ENCODE data around the gene ZBTB43.

ZBTB43 gene

DNA sequence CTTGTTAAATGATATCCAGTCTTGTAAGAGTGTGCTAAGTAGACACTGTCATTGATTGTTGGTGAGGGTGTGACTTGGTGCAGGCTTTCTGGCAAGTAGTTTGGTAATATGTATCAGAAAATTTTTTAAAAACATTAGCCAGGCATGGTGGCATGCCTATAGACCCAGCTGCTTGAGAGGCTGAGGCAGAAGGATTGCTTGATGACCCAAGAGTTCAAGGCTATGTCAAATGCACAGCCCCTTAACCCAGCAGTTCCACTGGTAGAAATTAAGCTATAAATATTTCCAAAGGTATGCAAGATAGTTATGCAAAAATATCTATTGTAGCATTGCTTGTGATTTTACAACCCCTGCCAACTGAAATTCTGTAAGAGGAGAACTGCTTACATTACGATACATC, 24.2 kb downstream of the ZBTB43 start:
- DNase-seq (ENCODE audit: low read depth), result no peak

DNA sequence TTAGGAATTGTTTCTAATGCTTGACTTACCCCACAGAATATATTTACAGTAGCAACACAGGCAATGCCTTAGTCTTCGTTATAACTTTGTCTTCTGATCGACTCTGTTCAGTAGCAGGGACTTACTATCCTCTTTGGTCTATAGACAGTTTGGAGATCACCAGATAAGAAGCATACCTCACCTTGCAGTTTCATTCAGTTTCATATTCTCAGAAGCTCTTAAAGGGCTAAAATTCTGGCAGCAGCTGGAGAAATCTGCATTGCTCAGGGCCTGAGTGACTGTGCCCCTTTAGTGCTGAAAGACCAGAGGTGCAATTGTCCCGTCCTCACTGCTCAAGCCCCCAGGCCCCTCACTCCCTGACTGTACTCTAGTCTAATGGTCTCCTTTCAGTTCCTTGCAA, 26.0 kb downstream of the ZBTB43 start:
- no peak for DNase-seq (ENCODE audit: low read depth)

DNA sequence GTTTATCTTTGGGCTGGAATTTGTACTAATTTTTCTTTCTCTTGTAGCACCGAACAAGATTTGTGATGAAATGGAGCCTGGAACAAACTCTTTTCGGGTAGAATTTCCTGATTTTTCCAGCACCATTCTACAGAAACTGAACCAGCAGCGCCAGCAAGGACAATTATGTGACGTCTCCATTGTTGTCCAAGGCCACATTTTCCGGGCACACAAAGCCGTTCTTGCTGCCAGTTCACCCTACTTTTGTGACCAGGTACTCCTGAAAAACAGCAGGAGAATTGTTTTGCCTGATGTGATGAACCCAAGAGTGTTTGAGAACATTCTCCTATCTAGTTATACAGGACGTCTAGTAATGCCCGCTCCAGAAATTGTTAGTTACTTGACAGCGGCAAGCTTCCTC, 27.6 kb downstream of the ZBTB43 start:
- no peak for DNase-seq (ENCODE audit: low read depth)

GRCh38 chr9:126833020-126833419, 28.2 kb downstream of the ZBTB43 start:
- no peak for DNase-seq (ENCODE audit: low read depth)

- no peak for DNase-seq (ENCODE audit: low read depth)
Observed at GRCh38 chr9:126833710-126834345, 29.0 kb downstream of the ZBTB43 start.

- no peak for DNase-seq (ENCODE audit: low read depth)
Observed at GRCh38 chr9:126834672-126835071, 29.8 kb downstream of the ZBTB43 start.

DNA sequence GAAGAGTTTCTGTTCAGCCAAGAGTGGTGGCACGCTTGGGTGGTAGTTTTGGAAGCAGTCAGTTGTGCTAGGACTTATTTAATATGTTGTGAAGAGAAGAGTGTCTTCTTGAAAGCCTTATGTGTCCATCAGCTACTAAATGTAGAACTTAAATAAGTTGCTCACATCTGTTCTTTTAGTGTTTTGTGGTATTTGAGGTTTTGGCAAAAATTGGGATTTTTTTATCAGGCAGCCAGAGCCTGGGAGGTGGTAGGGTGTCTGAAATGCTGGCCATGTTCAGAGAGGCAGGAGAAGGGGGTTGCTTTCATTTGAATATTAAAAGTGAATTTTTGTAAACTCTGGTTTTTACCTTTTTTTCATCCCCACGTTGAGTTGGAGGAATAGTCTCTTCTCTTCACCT, 31.4 kb downstream of the ZBTB43 start:
- no peak for DNase-seq (ENCODE audit: low read depth)

DNA sequence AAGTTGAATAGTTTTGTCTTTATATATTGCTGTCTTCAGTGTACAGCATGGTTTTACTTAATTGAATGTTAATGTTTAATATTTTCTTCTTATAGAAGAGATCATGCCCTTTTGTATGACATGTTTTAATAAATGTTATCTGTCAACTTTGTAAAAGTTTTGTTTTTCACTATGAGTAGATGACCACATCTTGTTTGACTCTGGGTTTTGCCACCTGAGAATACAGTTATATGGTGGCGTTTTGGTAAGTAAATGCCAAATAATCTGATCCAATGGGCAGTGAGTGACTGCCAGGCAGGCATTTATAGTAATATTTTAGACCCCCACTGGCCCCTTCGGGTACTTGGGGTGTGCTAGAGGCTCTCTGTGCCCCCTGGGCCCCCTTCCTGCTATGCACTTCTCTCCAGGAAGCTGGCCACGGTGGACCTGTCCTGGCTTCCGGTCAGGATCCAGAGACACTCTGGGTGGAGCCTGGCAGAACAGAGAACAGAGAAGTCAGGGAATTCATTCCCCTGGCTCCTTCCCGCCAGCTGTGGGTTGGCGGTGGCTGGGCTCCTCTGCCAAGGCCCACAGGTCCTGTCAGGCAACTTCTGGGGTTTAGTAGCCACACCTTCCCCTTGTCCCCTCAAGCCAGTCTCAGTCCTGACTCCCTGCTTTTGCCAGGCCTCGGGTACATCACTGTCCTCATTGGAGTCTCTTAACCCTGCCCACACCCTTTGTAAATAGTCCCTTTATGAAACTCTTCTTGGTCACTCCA, 33.4 kb downstream of the ZBTB43 start:
- no peak for DNase-seq (ENCODE audit: low read depth)

DNA sequence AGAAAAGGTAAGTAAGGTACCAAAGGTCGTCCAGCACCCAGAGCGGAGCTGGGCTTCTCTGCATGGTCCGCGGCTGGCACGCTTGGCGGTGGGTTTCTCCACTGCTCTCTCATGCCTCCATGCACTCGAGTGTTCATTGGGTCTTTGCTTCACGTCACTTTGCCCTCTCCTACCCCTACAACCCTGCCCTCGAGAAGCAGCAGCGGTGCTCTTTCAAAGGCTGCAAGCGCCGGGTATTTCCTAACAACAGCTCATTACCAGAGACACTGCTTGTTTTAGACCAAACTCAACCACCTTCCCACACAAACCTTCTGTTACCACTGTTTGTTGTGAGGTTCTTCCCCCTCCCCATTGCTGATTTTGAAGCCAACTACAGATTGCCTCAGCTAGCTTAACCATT, 34.1 kb downstream of the ZBTB43 start:
- no peak for DNase-seq (ENCODE audit: low read depth)

DNA sequence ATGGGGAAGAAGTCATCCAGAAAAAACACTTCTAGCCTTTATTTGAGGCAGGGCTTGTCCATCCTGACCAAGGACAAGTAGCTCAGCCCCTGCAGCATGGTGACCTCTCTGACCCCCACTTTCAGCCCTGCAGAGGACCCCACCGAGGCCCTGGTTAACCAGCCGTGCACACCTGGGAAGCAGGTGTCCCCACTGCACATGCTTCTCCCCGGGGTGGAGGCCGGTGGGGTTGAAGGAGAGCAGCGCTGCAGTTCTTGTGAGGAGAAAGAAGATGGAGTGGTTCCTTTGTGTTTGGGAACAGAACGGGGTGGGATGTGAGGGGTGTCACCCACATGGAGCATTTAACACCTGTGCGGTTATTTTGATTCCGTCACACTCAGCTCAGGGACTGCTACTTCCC, 34.5 kb downstream of the ZBTB43 start:
- no peak for DNase-seq (ENCODE audit: low read depth)

DNA sequence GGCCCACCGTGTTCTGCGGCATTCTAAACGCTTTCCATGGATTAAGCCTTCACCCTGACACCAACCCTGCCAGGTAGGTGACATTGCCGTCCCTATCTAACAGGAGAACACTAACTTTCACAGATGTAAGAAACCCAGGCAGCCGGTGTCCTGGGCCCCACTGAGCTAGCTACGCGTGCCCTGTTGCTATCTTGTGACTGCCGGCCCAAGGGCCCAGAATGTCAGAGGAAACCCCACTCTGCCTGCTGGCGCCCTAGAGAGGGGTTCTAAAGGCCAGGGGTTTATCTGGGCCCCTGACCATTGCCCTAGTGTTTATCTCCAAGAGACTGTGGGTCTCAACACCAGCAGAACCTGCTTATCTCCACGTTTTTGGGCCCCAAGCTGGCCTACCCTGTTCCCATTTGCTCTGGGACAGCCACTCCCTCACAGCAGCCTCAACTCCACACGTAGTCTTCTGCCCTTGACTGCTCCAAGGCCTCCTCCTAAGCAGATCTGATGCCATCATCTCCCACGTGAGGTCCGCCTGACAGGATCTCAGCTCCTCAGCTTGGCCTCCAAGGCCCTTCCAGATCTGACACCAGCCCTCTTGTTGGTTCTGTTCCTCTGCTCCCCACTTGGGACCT, 37.5 kb downstream of the ZBTB43 start:
- DNase-seq (ENCODE audit: low read depth), result no peak

GRCh38 chr9:126842977-126843799, 38.3 kb downstream of the ZBTB43 start:
- DNase-seq (ENCODE audit: low read depth), result no peak

DNA sequence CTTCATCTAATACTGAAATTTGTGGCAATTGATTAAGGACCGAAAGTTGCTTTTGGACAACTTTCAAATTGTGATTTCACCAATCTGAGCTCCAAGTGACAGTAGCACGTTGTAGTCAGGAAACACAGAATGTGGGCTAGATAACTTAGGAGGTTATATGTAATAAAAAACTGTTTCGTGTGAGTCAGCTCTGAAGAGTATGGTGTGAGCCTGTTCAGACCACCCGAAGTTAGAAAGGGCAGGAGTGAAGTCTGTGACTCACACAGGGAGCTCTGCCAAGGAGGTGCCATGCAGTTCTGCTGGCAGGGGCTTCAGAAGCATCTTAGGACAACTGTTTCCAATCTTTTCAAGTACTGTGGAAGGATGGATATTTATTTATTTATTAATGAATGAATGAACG, 39.2 kb downstream of the ZBTB43 start:
- peak; percentile 65 for DNase-seq (ENCODE audit: low read depth)

DNA sequence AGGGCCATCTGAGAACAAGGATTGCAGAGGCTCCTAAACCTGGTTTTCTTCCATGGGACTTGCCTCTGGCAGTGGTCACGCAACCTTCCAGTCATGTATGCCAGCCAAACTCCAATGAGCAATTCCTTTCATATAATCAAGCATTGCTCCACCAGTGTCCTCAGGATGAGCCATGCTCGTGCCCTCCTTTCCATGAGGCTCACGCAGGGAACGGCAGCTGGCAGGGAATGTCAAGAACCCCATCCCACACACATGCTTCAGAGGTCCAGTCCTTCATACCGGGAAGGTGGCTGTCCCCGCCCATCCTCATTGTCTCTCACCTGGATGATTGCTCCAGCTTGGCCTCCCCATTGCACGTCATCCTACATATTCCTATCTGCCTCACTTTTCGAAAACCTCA, 42.2 kb downstream of the ZBTB43 start:
- no peak for DNase-seq (ENCODE audit: low read depth)

GRCh38 chr9:126849591-126850225, 44.9 kb downstream of the ZBTB43 start:
- no peak for DNase-seq (ENCODE audit: low read depth)

DNA sequence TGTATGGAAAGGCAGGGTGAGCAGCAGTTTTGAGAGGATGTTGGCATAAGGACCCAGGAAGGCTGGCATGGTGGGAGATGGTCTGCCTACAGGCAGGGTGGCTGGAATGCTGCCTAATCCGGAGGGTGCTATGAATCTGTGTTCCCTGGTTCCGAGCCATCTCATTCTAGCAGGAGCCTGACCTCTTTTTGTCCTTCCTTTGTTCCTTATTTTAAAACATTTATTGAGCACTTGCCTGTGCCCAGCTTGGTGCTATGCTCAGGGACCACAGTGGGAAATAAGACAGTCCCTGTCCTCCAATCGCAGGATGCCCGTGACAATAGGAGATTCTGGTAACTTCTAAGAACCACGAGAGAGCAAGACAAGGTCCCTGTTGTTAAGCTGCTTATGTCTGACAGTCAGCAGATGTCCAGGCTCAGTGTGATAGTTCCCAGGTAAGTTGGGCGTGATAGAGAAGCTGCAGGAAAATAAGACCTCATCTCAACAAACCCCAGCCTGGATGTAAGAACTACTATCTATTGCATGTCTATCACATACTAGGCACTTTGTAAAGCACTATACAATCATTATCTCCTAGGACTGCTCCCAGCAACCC, 46.5 kb downstream of the ZBTB43 start:
- no peak for DNase-seq (ENCODE audit: low read depth)

DNA sequence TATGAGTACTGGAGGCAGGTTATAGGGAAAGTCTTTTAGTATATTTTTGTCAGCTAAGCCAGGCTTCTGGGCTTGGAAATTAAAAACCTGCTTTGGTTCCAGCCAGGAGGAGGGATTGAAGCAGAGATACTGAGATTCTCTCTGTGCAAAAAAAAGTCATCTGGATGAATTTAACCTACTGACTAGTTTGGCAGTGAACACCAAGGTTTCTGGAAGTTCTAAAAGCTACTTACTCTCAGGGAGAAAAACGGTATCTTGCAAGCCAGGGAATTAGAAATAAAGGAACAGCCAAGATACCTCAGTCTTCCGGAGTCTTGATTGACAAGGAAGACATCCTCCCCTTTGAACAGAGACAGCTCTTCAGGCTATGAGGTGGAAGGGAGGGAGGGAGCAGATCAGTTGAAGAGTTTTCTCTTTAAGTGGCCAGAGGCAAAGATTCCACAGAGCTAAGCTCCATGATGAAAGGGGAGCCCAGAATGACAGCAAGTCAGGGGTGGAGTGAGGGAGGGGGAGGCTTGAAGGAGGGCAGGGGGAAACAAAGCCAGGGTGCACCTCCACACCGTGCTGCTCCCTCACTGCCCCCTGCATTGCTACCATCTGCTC, 47.3 kb downstream of the ZBTB43 start:
- DNase-seq (ENCODE audit: low read depth), result no peak

GRCh38 chr9:126853667-126854066, 48.8 kb downstream of the ZBTB43 start:
- peak; percentile 67 for DNase-seq (ENCODE audit: low read depth)

DNA sequence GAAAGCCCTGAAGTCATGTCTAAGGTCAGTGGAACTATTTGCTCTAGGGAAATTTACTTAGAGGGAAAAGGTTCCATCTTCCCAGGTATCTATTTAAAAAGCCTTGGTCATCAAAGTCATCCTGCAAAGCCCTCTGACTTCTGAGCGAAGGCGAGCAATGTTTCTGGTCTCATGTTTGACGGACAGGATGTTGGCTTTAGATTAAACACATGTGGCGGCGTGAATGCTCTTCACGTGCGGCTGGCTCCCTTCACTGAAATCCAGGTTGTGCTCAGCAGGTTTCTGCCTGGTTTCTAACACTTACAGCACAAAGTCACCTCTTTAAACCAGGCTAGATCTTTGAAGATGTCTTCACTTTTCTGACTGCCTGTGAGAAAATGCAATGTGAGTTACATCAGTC, 49.9 kb downstream of the ZBTB43 start:
- no peak for DNase-seq (ENCODE audit: low read depth)

DNA sequence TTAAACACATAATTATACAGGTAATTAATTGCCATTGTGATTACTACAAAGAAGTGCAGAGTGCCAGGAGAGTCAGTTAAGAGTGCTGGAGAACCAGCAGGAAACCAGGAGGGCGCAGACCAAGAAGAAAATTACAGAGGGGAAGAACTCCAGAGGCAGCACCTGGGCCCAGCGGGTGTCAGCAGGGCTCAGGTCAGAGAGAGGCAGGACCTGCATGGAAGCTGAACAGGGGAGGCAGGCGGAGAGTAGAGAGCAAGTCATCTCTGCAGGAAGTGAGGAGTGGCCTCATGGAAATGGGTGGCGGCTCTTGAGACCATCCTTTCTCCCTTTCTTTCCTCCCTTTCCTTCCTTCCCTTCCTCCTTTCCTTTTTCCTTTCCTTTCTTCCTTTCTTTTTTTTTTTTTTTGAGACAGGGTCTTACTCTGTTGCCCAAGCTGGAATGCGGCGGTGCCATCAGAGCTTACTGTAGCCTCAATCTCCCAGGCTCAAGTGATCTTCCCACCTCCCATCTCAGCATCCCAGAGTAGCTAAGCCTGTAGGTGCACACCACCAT, 51.6 kb downstream of the ZBTB43 start:
- DNase-seq (ENCODE audit: low read depth), result no peak

Measured in iris pigment epithelial cell (primary cell).